Calu3 (cell line): ENCODE measurements around the gene OR5T1. TPM values are rescaled to one million over a fixed set of nuclear protein-coding genes. Genes with fewer than 3 reads are reported as not detected.

Source experiments
- BruUV-seq: library from RNA; stranded (reverse); fragments of 400-500 nt; replicated peaks from 2 replicates; lab custom pipeline; 2021; lab: Mats Ljungman, UMichigan
- CTCF ChIA-PET: fragments of 300-600 bp; sonication (Branson Sonifier 250); formaldehyde crosslinking; loops from one replicate; lab custom pipeline; 2022; ENCODE audit warnings: antibody characterized with exemption; lab: Charles Lee
- DNase-seq: peaks from one replicate; pipeline ENCODE4 v3.0.0; 2022
- H3K27ac Mint-ChIP-seq: one replicate; pipeline ENCODE4 v1.8.0; 2022; ENCODE audit warnings: mixed read lengths; ENCODE audit not compliant: unreplicated experiment
- H3K27me3 Mint-ChIP-seq: one replicate; pipeline ENCODE4 v1.8.0; 2022; ENCODE audit warnings: mixed read lengths; ENCODE audit not compliant: unreplicated experiment
- H3K36me3 Mint-ChIP-seq: one replicate; pipeline ENCODE4 v1.8.0; 2022; ENCODE audit warnings: mild to moderate bottlenecking, moderate library complexity, mixed read lengths; ENCODE audit not compliant: insufficient read depth, unreplicated experiment
- H3K4me1 Mint-ChIP-seq: one replicate; pipeline ENCODE4 v1.8.0; 2022; ENCODE audit warnings: mild to moderate bottlenecking, low read depth, mixed read lengths; ENCODE audit not compliant: unreplicated experiment
- H3K4me3 Mint-ChIP-seq: one replicate; pipeline ENCODE4 v1.8.0; 2022; ENCODE audit warnings: mild to moderate bottlenecking, low read depth, moderate library complexity, mixed read lengths; ENCODE audit not compliant: unreplicated experiment
- H3K9me3 Mint-ChIP-seq: one replicate; pipeline ENCODE4 v1.8.0; 2022; ENCODE audit warnings: low read depth, mixed read lengths; ENCODE audit not compliant: unreplicated experiment
- CTCF ChIP-seq: fragments of 200-600 bp; IDR thresholded peaks from one replicate; pipeline ENCODE4 v1.8.0; 2022; ENCODE audit warnings: antibody characterized with exemption; ENCODE audit not compliant: unreplicated experiment
- intact Hi-C: fragments of 100-400 bp; cut with micrococcal nuclease; formaldehyde crosslinking; loops from one replicate; pipeline ENCODE4 v1.10.0; 2022; ENCODE audit not compliant: unreplicated experiment
- total RNA-seq: library from RNA; stranded (reverse); gene quantifications from 2 replicates; pipeline ENCODE4 v1.2.3, GENCODE V29; 2022

The OR5T1 gene
- total RNA-seq, 1 experiment from 2014 or later: not detected

GRCh38 chr11:56292154-56292553 lies 18.2 kb downstream of the OR5T1 start, which contains the start of gene OR8H1:
TSS of gene OR8H1 (minus strand) at chr11:56292254. CDS start at chr11:56291062, 1,192 bp downstream.
- H3K4me1 Mint-ChIP-seq: no peaks in the 10 kb centered on the region
- H3K27ac Mint-ChIP-seq: no peak within 1 kb of the TSS
- no peaks in the 10 kb centered on the region for H3K27me3 Mint-ChIP-seq
- DNase-seq: no peak
- H3K36me3 Mint-ChIP-seq: no peaks in the 10 kb centered on the region
- no TSS peak for BruUV-seq
- CTCF ChIA-PET: no interaction called here
- no peak within 1 kb of the TSS for H3K4me3 Mint-ChIP-seq
- intact Hi-C loops: no loop called here
- peaks cover 12% of the 10 kb centered on the region for H3K9me3 Mint-ChIP-seq
- TF ChIP-seq CTCF: no peak

- DNase-seq: no peak
- Mint-ChIP-seq H3K9me3 (peaks cover 7% of the 10 kb centered on the region), H3K36me3 (no peaks in the 10 kb centered on the region), H3K27ac (no peak overlapping the region), H3K4me3 (no peak overlapping the region), H3K4me1 (no peaks in the 10 kb centered on the region), H3K27me3 (no peaks in the 10 kb centered on the region)
- no TSS peak for BruUV-seq
- intact Hi-C loops: no loop called here
- TF ChIP-seq CTCF: no peak
- CTCF ChIA-PET: no interaction called here
These were observed 22.9 kb downstream of the OR5T1 start for GRCh38 chr11:56296898-56297297.

- intact Hi-C loops: no loop called here
- TF ChIP-seq CTCF: no peak
- Mint-ChIP-seq H3K4me1 (no peaks in the 10 kb centered on the region), H3K36me3 (no peaks in the 10 kb centered on the region), H3K27ac (no peak overlapping the region), H3K4me3 (no peak overlapping the region), H3K27me3 (no peaks in the 10 kb centered on the region), H3K9me3 (peaks cover 19% of the 10 kb centered on the region)
- no TSS peak for BruUV-seq
- CTCF ChIA-PET: no interaction called here
- DNase-seq: no peak
These were observed 33.9 kb downstream of the OR5T1 start for GRCh38 chr11:56307836-56308235.

GRCh38 chr11:56314844-56315243 lies 40.9 kb downstream of the OR5T1 start, which contains the start of gene OR8K3:
TSS of gene OR8K3 (plus strand) at chr11:56315144. CDS start at chr11:56318307, 3,163 bp downstream.
- no peak within 1 kb of the TSS for H3K4me3 Mint-ChIP-seq
- intact Hi-C loops: no loop called here

More at GRCh38 chr11:56314844-56315243, 40.9 kb downstream of the OR5T1 start, which contains the start of gene OR8K3:
- no peaks in the 10 kb centered on the region for H3K36me3 Mint-ChIP-seq
- no peak for DNase-seq
- H3K27me3 Mint-ChIP-seq: no peaks in the 10 kb centered on the region
- BruUV-seq: no TSS peak
- CTCF ChIA-PET: no interaction called here
- H3K4me1 Mint-ChIP-seq: no peaks in the 10 kb centered on the region
- no peak within 1 kb of the TSS for H3K27ac Mint-ChIP-seq
- TF ChIP-seq CTCF: no peak
- peaks cover 10% of the 10 kb centered on the region for H3K9me3 Mint-ChIP-seq

Other genes starting within 250 kb of the OR5T1 start
- gene OR5AS1, start 246.5 kb upstream of the OR5T1 start, total RNA-seq: not detected in 2 replicates
- gene OR8I2, start 180.8 kb upstream of the OR5T1 start, total RNA-seq: not detected in 2 replicates
- not detected in 2 replicates for gene OR8H2, start 170.5 kb upstream of the OR5T1 start, total RNA-seq
- not detected in 2 replicates for gene OR8H3, start 151.8 kb upstream of the OR5T1 start, total RNA-seq
- not detected in 2 replicates for gene OR8J3, start 134.0 kb upstream of the OR5T1 start, total RNA-seq
- gene OR8K5, start 113.8 kb upstream of the OR5T1 start, total RNA-seq: not detected in 2 replicates
- not detected in 2 replicates for gene OR5J2, start 97.5 kb upstream of the OR5T1 start, total RNA-seq
- gene OR5T2, start 39.9 kb upstream of the OR5T1 start, total RNA-seq: not detected in 2 replicates
- gene OR5T3, start 21.9 kb upstream of the OR5T1 start, total RNA-seq: not detected in 2 replicates
- gene OR8H1, start 18.1 kb downstream of the OR5T1 start, total RNA-seq: not detected in 2 replicates
- not detected in 2 replicates for gene OR8K3, start 41.0 kb downstream of the OR5T1 start, total RNA-seq
- gene OR8K1, start 71.9 kb downstream of the OR5T1 start, total RNA-seq: not detected in 2 replicates
- not detected in 2 replicates for gene OR8J1, start 80.1 kb downstream of the OR5T1 start, total RNA-seq
- not detected in 2 replicates for gene OR8U1, start 101.5 kb downstream of the OR5T1 start, total RNA-seq
- gene OR5AL1, start 138.5 kb downstream of the OR5T1 start, total RNA-seq: not detected in 2 replicates
- not detected in 2 replicates for gene OR5M3, start 199.2 kb downstream of the OR5T1 start, total RNA-seq
- not detected in 2 replicates for gene OR5M8, start 217.2 kb downstream of the OR5T1 start, total RNA-seq